HG03575 (cell line): ENCODE measurements around the gene CYB561D2.
"Not testable (repeated sequence)": the region's sequence is repeated elsewhere in the genome, so short reads cannot be mapped to it uniquely, and the experiment has no call there.

Source experiments
- ATAC-seq: cut with Tn5 transposase; IDR thresholded peaks from one replicate; pipeline ENCODE4 v1.9.1; 2021; ENCODE audit not compliant: unreplicated experiment, insufficient number of reproducible peaks, low FRiP score; ENCODE audit errors: extremely low read depth

Gene CYB561D2

GRCh38 chr3:50350527-50351322 lies at the start of gene CYB561D2, which contains the start of gene NPRL2:
CYB561D2 (plus strand) TSS chr3:50350862; CDS start chr3:50351434, 572 bp downstream.
NPRL2 (minus strand) TSS chr3:50350775; CDS start chr3:50350652, 123 bp downstream.
- ATAC-seq, result no peak

GRCh38 chr3:50302095-50303012 lies 48.3 kb upstream of the CYB561D2 start:
- ATAC-seq, result no peak

- ATAC-seq, result no peak
Observed at GRCh38 chr3:50303013-50303815, 47.4 kb upstream of the CYB561D2 start, which contains the start of gene HYAL1. HYAL1 (minus strand) TSS chr3:50303574; CDS start chr3:50302956, 618 bp downstream.

- ATAC-seq, result no peak
Observed at GRCh38 chr3:50304601-50305000, 46.1 kb upstream of the CYB561D2 start.

- not testable (repeated sequence) for ATAC-seq
Observed at GRCh38 chr3:50312041-50312440, 38.6 kb upstream of the CYB561D2 start.

GRCh38 chr3:50314342-50314741 lies 36.3 kb upstream of the CYB561D2 start:
- no peak for ATAC-seq

GRCh38 chr3:50314816-50315215 lies 35.8 kb upstream of the CYB561D2 start:
- no peak for ATAC-seq

GRCh38 chr3:50316657-50317242 lies 33.9 kb upstream of the CYB561D2 start:
- no peak for ATAC-seq

- no peak for ATAC-seq
Observed at GRCh38 chr3:50317300-50317699, 33.4 kb upstream of the CYB561D2 start.

GRCh38 chr3:50318163-50318562 lies 32.5 kb upstream of the CYB561D2 start:
- ATAC-seq, result no peak

GRCh38 chr3:50318615-50319014 lies 32.0 kb upstream of the CYB561D2 start:
- no peak for ATAC-seq

GRCh38 chr3:50319181-50319893 lies 31.3 kb upstream of the CYB561D2 start:
- ATAC-seq, result no peak

- no peak for ATAC-seq
Observed at GRCh38 chr3:50319894-50320625, 30.6 kb upstream of the CYB561D2 start.

- ATAC-seq, result no peak
Observed at GRCh38 chr3:50320853-50321335, 29.8 kb upstream of the CYB561D2 start.

GRCh38 chr3:50321336-50322114 lies 29.1 kb upstream of the CYB561D2 start:
- no peak for ATAC-seq

GRCh38 chr3:50322115-50322385 lies 28.6 kb upstream of the CYB561D2 start:
- ATAC-seq, result no peak
